Adrenal gland (tissue), 12 donors: Measurements from ENCODE around the gene SLC1A1. TPM values are rescaled to one million over a fixed set of nuclear protein-coding genes. Genes with fewer than 3 reads are reported as not detected.

ENCODE experiments used
- DNase-seq, 7 donors: peaks; one replicate each; pipeline ENCODE4 v3.0.0-alpha.2; 2019 to 2020
- H3K27ac ChIP-seq, 5 donors: fragments of 200-600 bp; sonication (generic) in 4 of 5; 1 replicate in 3 of 5; 2 replicates in 2 of 5; pipeline versions ENCODE4 v1.5.1 to v1.8.0; 2016 to 2020; ENCODE audit warnings: mild to moderate bottlenecking in 1 of 5
- H3K27me3 ChIP-seq: fragments of 200-600 bp; 2 replicates; pipeline ENCODE4 v1.8.0; 2021
- H3K36me3 ChIP-seq, 2 donors: fragments of 200-600 bp; replicated peaks in 1 of 2; 1 replicate in 1 of 2; 2 replicates in 1 of 2; pipeline versions ENCODE4 v1.5.1 to v1.8.0; 2018 to 2022
- H3K4me1 ChIP-seq, 2 donors: fragments of 200-600 bp; replicated peaks in 1 of 2; 1 replicate in 1 of 2; 2 replicates in 1 of 2; pipeline versions ENCODE4 v1.5.1 to v1.8.0; 2018 to 2021
- H3K4me3 ChIP-seq, 4 donors: fragments of 200-600 bp; sonication (generic) in 3 of 4; one replicate each; pipeline ENCODE4 v1.5.1; 2016 to 2018
- H3K9me3 ChIP-seq, 3 donors: fragments of 200-600 bp; sonication (generic) in 1 of 3; replicated peaks in 1 of 3; 1 replicate in 2 of 3; 2 replicates in 1 of 3; pipeline versions ENCODE4 v1.5.1 to v1.8.0; 2016 to 2021
- POLR2A ChIP-seq, 2 donors: fragments of 450-650 bp; IDR thresholded peaks; one replicate each; pipeline ENCODE4 v1.6.1; 2017; ENCODE audit warnings: antibody characterized with exemption in 2 of 2, mild to moderate bottlenecking in 2 of 2, moderate library complexity in 1 of 2
- WGBS, 4 donors: extraction: QIAGEN DNeasy Blood & Tissue Kit in 2 of 4; methylation state at CpG; one replicate each; pipeline versions ENCODE4 v1.1.5 to v1.1.7; 2013 to 2017; 5-methylcytosine and 5-hydroxymethylcytosine counted together
- intact Hi-C, 2 donors: fragments of 100-400 bp; cut with DNase I; formaldehyde crosslinking; loops; one replicate each; pipeline versions ENCODE4 v1.14.1 to v1.15.0; 2022 to 2023
- polyA plus RNA-seq, 3 donors: library from polyadenylated mRNA; stranded (reverse); fragments of 200-250 nt in 2 of 3; fragments of 350-450 nt in 1 of 3; fragmentation: Illumina TruSeq in 1 of 3; extraction: RNeasy Lipid Tissue Mini Kit (QIAGEN cat#74804) in 1 of 3; gene quantifications; one replicate each; pipeline ENCODE4 v1.2.3, GENCODE V29; 2013 to 2014
- total RNA-seq, 9 donors: library from RNA; depleted of rRNA in 4 of 9; stranded (reverse); fragments of >200 nt in 4 of 9; fragments of 120-200 nt in 1 of 9; fragmentation: NEBNext Ultra II Directional in 1 of 9; extraction: Animal tissue kit (Norgen Biotek cat#: 25700) in 1 of 9; gene quantifications; one replicate each; pipeline versions ENCODE4 v1.1.0 to v1.2.4, GENCODE V29; 2013 to 2023
- TF ChIP-seq, protein P1 (sequence below), 6 experiments: fragments of 450-650 bp in 4 of 6; fragments of 200-600 bp in 2 of 6; sonication (generic) in 1 of 6; IDR thresholded peaks; 1 replicate in 5 of 6; 2 replicates in 1 of 6; pipeline versions ENCODE4 v1.5.1 to v1.8.0; 2016 to 2021; ENCODE audit warnings: antibody characterized with exemption in 6 of 6, mild to moderate bottlenecking in 2 of 6, moderate library complexity in 1 of 6
- donor health status: healthy with polysubstance abuse.
- donor health status: Bipolar disorder and iron deficiency.
- donor health status: DM: yes; HTN: yes; CAD: no.
- donor health status: DM: no; HTN: no; CAD: no.
- donor health status: DM: no; HTN: no; CAD: no.
- donor health status: DM: yes; HTN: yes; CAD: no.

The SLC1A1 gene
- total and polyA plus RNA-seq, 12 donors = 0.68 to 4.9 (median 1.7) TPM

DNA sequence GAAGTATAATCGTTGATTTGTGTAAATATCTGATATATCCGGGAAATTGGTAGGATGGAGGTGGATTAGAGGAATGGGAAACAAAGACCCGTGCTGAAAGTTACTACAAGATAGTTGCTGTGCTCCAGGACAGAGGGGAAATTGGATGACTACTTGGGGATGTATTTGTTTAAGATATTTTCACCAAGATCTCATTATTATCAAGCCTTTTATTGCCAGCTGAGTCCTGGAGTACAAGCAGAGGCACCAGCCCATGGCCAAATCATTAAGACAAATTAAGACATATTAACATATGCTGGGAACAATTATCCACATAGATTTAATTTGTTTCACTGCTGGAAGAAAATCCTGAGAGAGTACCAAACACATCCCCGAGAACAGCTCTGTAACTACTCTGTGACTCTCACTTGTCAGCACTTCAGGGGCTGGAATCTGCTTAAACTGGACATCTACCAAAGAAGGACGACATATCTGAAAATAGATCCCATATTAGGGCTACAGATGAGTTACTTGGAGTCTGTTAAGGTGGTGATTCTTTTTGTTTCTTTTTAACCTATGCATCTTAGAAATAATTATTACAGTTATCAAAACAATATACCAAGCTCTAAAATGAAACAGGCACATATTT, 68.2 kb downstream of the SLC1A1 start:
- Histone ChIP-seq H3K36me3 (no peaks in the 10 kb centered on the region), H3K4me3 (no peak overlapping the region), H3K4me1 (no peaks in the 10 kb centered on the region), H3K9me3 (no peaks in the 10 kb centered on the region), H3K27ac (no peak overlapping the region), H3K27me3 (no peaks in the 10 kb centered on the region)
- 75 to 82% (median 80%) methylated on average over 5 of the region's 5 CpGs for WGBS, 4 donors
- intact Hi-C loops = no loop called here
- TF ChIP-seq POLR2A (IDR thresholded peaks at IDR 0.05) = no peak
- TF ChIP-seq, protein P1, sequence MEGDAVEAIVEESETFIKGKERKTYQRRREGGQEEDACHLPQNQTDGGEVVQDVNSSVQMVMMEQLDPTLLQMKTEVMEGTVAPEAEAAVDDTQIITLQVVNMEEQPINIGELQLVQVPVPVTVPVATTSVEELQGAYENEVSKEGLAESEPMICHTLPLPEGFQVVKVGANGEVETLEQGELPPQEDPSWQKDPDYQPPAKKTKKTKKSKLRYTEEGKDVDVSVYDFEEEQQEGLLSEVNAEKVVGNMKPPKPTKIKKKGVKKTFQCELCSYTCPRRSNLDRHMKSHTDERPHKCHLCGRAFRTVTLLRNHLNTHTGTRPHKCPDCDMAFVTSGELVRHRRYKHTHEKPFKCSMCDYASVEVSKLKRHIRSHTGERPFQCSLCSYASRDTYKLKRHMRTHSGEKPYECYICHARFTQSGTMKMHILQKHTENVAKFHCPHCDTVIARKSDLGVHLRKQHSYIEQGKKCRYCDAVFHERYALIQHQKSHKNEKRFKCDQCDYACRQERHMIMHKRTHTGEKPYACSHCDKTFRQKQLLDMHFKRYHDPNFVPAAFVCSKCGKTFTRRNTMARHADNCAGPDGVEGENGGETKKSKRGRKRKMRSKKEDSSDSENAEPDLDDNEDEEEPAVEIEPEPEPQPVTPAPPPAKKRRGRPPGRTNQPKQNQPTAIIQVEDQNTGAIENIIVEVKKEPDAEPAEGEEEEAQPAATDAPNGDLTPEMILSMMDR (IDR thresholded peaks at IDR 0.05) = no peak
- no peak for DNase-seq

DNA sequence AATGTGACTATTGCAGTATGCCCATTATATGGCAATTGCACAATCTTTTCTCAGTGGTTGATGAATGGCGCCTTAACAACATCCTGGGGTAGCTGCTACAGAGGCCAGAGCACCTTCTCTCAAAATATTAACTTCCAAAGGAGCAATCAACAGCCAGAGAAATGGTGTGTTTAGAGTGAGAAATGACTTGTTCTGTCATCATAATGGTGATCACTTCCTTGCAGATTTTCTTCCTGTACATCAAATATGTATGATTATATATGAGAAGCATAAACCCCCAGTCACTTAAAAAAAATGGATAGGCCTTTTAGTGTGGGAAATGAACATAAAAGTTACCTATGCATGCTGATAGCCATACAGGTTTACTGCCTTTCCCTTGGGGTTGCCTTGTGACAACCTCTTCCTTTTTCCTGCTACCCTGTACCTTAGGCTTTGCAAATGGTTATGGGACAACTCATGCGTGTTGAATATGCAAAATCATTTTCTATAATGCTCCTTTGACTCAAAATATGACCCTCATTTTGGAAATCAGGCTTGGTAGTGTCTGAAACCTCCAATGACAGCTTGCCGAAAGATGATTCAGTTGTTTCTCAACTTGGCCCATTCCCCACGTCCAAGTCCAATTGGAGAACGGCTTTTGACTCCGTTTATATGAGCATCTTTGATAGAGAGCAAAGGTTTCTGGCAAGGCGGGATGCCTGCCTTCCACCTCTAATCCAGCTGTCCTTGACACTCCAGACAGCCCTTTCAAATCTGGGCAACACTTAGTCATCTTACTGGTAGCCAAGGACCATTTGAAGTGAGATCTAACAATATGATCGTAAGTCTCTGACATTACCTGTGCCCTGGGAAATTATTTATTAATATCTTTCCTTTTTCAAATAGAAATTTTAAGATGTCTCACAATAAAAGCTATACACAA, 69.3 kb downstream of the SLC1A1 start:
- Histone ChIP-seq H3K27ac (no peak overlapping the region), H3K9me3 (no peaks in the 10 kb centered on the region), H3K36me3 (no peaks in the 10 kb centered on the region), H3K4me1 (no peaks in the 10 kb centered on the region), H3K4me3 (no peak overlapping the region), H3K27me3 (no peaks in the 10 kb centered on the region)
- TF ChIP-seq, protein P1 (IDR thresholded peaks at IDR 0.05) = no peak
- no peak for TF ChIP-seq POLR2A (IDR thresholded peaks at IDR 0.05)
- 54 to 71% (median 59%) methylated on average over 8 of the region's 8 CpGs for WGBS, 4 donors
- no peak for DNase-seq
- intact Hi-C loops = no loop called here

DNA sequence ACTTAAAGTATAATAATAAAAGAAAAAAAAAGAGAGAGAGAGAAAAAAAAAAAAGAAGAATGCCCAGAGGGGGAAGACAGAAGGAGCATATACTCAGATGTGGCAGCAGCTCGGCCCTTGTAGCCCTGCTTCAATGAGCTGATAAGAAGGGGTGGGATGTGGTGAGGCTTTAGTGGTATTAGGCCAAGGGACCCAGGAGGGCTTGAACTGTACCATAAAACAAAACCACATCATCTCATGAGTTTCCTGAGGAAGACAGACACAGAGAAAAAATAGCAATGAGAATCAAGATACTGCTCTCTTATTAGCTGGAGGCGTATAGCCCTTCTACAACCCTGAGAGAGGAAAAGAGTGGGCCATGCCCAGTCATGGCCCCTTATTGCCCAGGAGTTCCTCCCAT, 72.8 kb downstream of the SLC1A1 start:
- Histone ChIP-seq H3K9me3 (no peaks in the 10 kb centered on the region), H3K27ac (no peak overlapping the region), H3K4me3 (no peak overlapping the region), H3K27me3 (no peaks in the 10 kb centered on the region), H3K4me1 (no peaks in the 10 kb centered on the region), H3K36me3 (no peaks in the 10 kb centered on the region)
- 68 to 93% (median 76%) methylated on average over 2 of the region's 2 CpGs for WGBS, 4 donors
- intact Hi-C loops = no loop called here
- TF ChIP-seq POLR2A (IDR thresholded peaks at IDR 0.05) = no peak
- TF ChIP-seq, protein P1 (IDR thresholded peaks at IDR 0.05) = no peak
- no peak for DNase-seq

DNA sequence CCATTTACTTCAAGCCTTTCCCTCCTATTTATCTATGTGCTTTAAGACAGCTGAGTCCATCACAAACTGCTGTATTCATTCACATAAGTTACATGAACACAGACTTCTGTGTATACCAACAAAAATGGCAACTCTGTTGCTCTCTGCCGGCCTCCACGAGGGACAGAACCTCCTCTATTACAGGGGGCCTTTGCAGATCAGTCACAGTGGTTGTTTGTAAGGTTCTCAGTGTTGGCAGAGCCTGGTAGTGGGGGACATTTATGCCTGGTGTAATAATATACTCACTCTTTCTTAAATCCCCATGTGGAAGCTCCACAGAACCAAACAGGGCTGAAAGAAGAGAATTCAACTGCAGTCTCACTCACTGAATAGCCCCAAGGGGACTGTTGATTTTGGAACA, 76.5 kb downstream of the SLC1A1 start:
- Histone ChIP-seq H3K9me3 (no peaks in the 10 kb centered on the region), H3K27ac (no peak overlapping the region), H3K4me3 (no peak overlapping the region), H3K36me3 (no peaks in the 10 kb centered on the region), H3K4me1 (no peaks in the 10 kb centered on the region), H3K27me3 (no peaks in the 10 kb centered on the region)
- intact Hi-C loops = no loop called here
- no peak for DNase-seq
- WGBS, 4 donors = 75 to 89% (median 81%) methylated on average over 2 of the region's 2 CpGs
- TF ChIP-seq POLR2A (IDR thresholded peaks at IDR 0.05) = no peak
- TF ChIP-seq, protein P1 (IDR thresholded peaks at IDR 0.05) = no peak
